DOHH2 (cell line): ENCODE measurements around the gene HPCAL4.

Experiments
- H3F3A ChIP-seq: fragments of 200-600 bp; sonication (generic), shearing (Covaris generic); 2 replicates; pipeline ENCODE4 v1.6.0; 2016; ENCODE audit warnings: antibody characterized with exemption, mild to moderate bottlenecking; ENCODE audit not compliant: control insufficient read depth, insufficient read depth
- H3K27ac ChIP-seq: fragments of 200-600 bp; sonication (generic); 2 replicates; pipeline ENCODE4 v1.5.1; 2014; ENCODE audit warnings: low read depth, mild to moderate bottlenecking, low read length, moderate library complexity
- H3K27me3 ChIP-seq: fragments of 200-600 bp; sonication (generic); 2 replicates; pipeline ENCODE4 v1.6.1; 2014; ENCODE audit warnings: mild to moderate bottlenecking, low read length, mixed read lengths; ENCODE audit not compliant: control insufficient read depth
- H3K36me3 ChIP-seq: fragments of 200-600 bp; sonication (generic); 2 replicates; pipeline ENCODE4 v1.6.1; 2014; ENCODE audit warnings: mild to moderate bottlenecking, low read length, moderate library complexity, mixed read lengths; ENCODE audit not compliant: control insufficient read depth
- H3K4me1 ChIP-seq: fragments of 200-600 bp; sonication (generic); 2 replicates; pipeline ENCODE4 v1.6.1; 2014; ENCODE audit warnings: mild to moderate bottlenecking, low read length, mixed read lengths; ENCODE audit not compliant: control insufficient read depth
- H3K4me2 ChIP-seq: fragments of 200-600 bp; sonication (generic); 2 replicates; pipeline ENCODE4 v1.6.0; 2014; ENCODE audit warnings: mild to moderate bottlenecking, low read length, moderate library complexity
- H3K4me3 ChIP-seq: fragments of 200-600 bp; sonication (generic); 2 replicates; pipeline ENCODE4 v1.5.1; 2014; ENCODE audit warnings: mild to moderate bottlenecking, low read length, mixed read lengths
- H3K79me2 ChIP-seq: fragments of 200-600 bp; sonication (generic); 2 replicates; pipeline ENCODE4 v1.6.1; 2014; ENCODE audit warnings: mild to moderate bottlenecking, low read length, mixed read lengths; ENCODE audit not compliant: control insufficient read depth
- H3K9me2 ChIP-seq: fragments of 200-600 bp; sonication (generic); replicated peaks from 2 replicates; pipeline ENCODE4 v1.6.1; 2014; ENCODE audit warnings: mild to moderate bottlenecking, low read length, mixed read lengths; ENCODE audit not compliant: control insufficient read depth
- H3K9me3 ChIP-seq: fragments of 200-600 bp; sonication (generic); 2 replicates; pipeline ENCODE4 v1.6.1; 2014; ENCODE audit warnings: antibody characterized with exemption, low read length, mixed read lengths; ENCODE audit not compliant: control insufficient read depth, insufficient read depth
- H4K20me1 ChIP-seq: fragments of 200-600 bp; sonication (generic); 2 replicates; pipeline ENCODE4 v1.6.0; 2014; ENCODE audit warnings: low read depth, mild to moderate bottlenecking, antibody characterized with exemption, low read length, moderate library complexity; ENCODE audit not compliant: control insufficient read depth, insufficient read depth
- EZH2phosphoT487 ChIP-seq: fragments of 200-600 bp; sonication (generic); IDR thresholded peaks from 2 replicates; pipeline ENCODE4 v1.6.1; 2017; ENCODE audit warnings: borderline replicate concordance, mild to moderate bottlenecking, antibody characterized with exemption, low read length, moderate library complexity, mixed read lengths
- TF ChIP-seq, protein P1 (sequence below): fragments of 200-600 bp; sonication (generic); IDR thresholded peaks from one replicate; pipeline ENCODE4 v1.5.1; 2014; ENCODE audit warnings: antibody characterized with exemption, mild to moderate bottlenecking, low read depth, low read length; ENCODE audit not compliant: poor library complexity, severe bottlenecking

HPCAL4 gene

DNA sequence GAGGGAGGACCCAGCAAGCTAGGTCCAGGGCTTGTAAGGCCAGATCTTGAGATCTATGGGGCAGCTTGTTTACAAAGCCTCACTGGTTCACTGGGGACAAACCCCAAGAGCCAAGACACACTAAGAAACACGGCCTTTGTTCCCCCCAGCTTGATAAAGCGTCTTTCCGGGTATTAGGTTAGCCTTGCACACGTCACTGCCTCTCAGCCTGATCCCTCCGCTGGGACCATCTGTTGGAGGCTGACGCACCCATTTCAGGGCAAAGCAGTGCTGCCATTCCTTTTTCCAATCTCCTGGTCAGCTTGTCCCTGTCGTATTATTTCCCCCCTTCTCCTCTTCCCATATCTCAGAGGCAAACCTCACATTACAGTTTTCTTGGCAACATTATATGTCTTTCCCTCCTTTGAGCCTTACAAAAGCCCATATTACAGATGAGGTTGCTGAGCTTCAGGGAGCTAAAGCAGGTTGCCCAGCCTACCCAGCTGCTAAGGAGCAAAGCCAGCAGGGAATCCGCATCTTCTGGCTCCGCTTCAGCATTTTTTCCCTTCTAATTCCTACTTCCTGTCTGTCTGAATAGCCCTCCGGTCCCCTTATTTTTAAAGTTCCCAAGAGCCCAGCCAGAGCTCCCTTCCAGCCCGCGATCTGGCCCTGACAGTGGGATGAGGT, 55.9 kb downstream of the HPCAL4 start:
- Histone ChIP-seq H3K27me3 (peaks cover 24% of the 10 kb centered on the region), H3K4me3 (no peak overlapping the region), H3K4me1 (no peaks in the 10 kb centered on the region), H3K27ac (no peak overlapping the region), H3K9me2 (no peaks in the 10 kb centered on the region), H3F3A (no peaks in the 10 kb centered on the region), H3K4me2 (no peak overlapping the region), H3K79me2 (no peaks in the 10 kb centered on the region), H3K36me3 (no peaks in the 10 kb centered on the region), H3K9me3 (no peaks in the 10 kb centered on the region), H4K20me1 (no peaks in the 10 kb centered on the region)
- TF ChIP-seq, protein P1, sequence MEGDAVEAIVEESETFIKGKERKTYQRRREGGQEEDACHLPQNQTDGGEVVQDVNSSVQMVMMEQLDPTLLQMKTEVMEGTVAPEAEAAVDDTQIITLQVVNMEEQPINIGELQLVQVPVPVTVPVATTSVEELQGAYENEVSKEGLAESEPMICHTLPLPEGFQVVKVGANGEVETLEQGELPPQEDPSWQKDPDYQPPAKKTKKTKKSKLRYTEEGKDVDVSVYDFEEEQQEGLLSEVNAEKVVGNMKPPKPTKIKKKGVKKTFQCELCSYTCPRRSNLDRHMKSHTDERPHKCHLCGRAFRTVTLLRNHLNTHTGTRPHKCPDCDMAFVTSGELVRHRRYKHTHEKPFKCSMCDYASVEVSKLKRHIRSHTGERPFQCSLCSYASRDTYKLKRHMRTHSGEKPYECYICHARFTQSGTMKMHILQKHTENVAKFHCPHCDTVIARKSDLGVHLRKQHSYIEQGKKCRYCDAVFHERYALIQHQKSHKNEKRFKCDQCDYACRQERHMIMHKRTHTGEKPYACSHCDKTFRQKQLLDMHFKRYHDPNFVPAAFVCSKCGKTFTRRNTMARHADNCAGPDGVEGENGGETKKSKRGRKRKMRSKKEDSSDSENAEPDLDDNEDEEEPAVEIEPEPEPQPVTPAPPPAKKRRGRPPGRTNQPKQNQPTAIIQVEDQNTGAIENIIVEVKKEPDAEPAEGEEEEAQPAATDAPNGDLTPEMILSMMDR = no peak
- no peak for TF ChIP-seq EZH2phosphoT487

DNA sequence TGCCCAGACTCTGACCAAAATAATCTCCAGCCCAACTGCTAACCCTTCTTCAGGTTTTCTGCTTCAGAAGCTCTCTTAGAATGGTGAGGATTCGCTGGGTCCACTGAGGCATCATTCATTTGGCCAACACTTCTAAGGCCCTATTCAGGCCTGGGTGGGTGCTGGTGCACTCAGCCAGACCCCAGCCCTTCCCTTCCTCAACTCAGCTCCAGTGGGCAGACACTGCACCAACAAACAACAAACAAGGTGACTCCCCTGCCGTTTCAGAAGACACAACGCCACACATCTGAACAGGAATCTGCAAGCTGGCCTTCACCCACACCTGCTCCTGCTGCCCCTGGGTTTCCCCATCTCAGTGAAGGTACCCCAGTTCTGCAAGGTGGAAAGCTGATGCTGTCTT, 57.8 kb downstream of the HPCAL4 start:
- H3K9me2 ChIP-seq = no peaks in the 10 kb centered on the region
- H3K36me3 ChIP-seq = no peaks in the 10 kb centered on the region
- no peaks in the 10 kb centered on the region for H3K4me1 ChIP-seq
- no peak overlapping the region for H3K27ac ChIP-seq
- H3K4me2 ChIP-seq = no peak overlapping the region
- H3K27me3 ChIP-seq = peaks cover 15% of the 10 kb centered on the region
- no peak overlapping the region for H3K4me3 ChIP-seq
- TF ChIP-seq EZH2phosphoT487 = no peak
- TF ChIP-seq, protein P1 = no peak
- no peaks in the 10 kb centered on the region for H3K79me2 ChIP-seq
- no peaks in the 10 kb centered on the region for H4K20me1 ChIP-seq
- H3F3A ChIP-seq = no peaks in the 10 kb centered on the region
- no peaks in the 10 kb centered on the region for H3K9me3 ChIP-seq

DNA sequence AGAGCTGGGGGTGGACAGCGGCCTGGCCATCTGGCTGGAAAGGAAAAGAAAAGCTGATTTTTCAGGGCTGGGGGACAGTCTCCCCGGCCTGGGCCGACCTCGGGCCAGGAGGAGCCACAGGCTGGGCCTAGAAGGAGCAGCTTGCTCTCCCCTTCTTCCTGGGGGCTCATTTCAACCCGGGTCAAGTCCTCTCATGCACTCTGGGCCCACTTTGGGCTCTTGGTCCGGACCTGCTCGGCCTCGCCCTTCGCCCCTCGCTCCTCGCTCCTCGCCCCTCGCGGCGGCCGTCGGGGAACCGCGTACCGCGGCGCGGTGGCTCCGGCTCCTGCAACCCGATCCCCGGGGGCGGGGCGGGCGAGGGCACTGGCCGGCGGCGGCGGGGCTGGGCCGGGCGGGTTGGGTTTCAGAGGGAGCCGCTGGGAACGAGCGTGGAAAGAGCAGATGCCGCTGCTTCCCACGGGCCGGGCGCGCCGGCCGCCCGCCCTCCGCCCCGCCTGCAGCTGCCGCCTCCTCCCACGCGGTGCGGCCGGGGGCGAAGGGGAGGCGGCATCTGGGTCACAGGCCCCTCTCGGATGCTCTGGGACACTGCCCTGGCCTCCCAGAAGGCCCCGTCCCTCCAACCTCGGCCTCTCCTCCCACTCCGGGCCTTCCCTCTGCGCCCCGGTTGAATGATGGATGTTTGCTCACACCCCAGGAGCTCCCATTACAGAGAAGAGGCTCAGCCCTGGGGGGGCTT, 58.4 kb downstream of the HPCAL4 start:
- H3K9me2 ChIP-seq = no peaks in the 10 kb centered on the region
- no peaks in the 10 kb centered on the region for H3K36me3 ChIP-seq
- H3K9me3 ChIP-seq = no peaks in the 10 kb centered on the region
- no peak overlapping the region for H3K4me2 ChIP-seq
- no peaks in the 10 kb centered on the region for H3K79me2 ChIP-seq
- H3K27ac ChIP-seq = no peak overlapping the region
- TF ChIP-seq EZH2phosphoT487 = no peak
- TF ChIP-seq, protein P1 = no peak
- H3F3A ChIP-seq = no peaks in the 10 kb centered on the region
- H3K27me3 ChIP-seq = peaks cover 14% of the 10 kb centered on the region
- no peaks in the 10 kb centered on the region for H3K4me1 ChIP-seq
- no peaks in the 10 kb centered on the region for H4K20me1 ChIP-seq
- no peak overlapping the region for H3K4me3 ChIP-seq
